GM18951 (cell line): ENCODE measurements around the gene GCN1.

ENCODE experiments used
- POLR2A ChIP-seq: IDR thresholded peaks from 4 replicates; pipeline ENCODE4 v1.6.1; 2011; ENCODE audit warnings: mild to moderate bottlenecking; ENCODE audit not compliant: insufficient read length, insufficient read depth; ENCODE audit errors: extremely low read depth
- in situ Hi-C: fragments of 300-500 bp; cut with MboI; formaldehyde crosslinking; loops from one replicate; pipeline ENCODE4 v1.12.0; 2022; ENCODE audit warnings: low sequenced_read_pairs, mixed read lengths, inconsistent platforms; ENCODE audit not compliant: unreplicated experiment

GCN1 gene

DNA sequence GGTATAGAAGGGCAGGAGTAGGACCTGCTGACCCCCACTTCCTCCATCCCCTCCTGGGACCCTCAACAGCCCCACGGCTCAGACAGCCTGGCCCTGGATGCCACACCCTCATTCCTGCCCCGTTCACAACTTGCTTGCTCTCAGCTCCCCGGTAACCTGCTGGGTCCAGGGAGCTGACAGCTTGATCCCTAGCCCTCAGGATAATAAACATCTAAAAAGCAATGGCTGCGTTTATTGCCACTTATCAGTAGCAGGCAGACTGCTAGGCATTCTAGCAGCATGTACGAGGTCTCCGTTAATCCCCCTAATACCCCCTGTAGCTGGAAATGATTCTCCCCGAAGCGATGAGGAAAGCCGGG, 30.7 kb upstream of the GCN1 start:
- TF ChIP-seq POLR2A = no peak
- in situ Hi-C loops = no loop called here

DNA sequence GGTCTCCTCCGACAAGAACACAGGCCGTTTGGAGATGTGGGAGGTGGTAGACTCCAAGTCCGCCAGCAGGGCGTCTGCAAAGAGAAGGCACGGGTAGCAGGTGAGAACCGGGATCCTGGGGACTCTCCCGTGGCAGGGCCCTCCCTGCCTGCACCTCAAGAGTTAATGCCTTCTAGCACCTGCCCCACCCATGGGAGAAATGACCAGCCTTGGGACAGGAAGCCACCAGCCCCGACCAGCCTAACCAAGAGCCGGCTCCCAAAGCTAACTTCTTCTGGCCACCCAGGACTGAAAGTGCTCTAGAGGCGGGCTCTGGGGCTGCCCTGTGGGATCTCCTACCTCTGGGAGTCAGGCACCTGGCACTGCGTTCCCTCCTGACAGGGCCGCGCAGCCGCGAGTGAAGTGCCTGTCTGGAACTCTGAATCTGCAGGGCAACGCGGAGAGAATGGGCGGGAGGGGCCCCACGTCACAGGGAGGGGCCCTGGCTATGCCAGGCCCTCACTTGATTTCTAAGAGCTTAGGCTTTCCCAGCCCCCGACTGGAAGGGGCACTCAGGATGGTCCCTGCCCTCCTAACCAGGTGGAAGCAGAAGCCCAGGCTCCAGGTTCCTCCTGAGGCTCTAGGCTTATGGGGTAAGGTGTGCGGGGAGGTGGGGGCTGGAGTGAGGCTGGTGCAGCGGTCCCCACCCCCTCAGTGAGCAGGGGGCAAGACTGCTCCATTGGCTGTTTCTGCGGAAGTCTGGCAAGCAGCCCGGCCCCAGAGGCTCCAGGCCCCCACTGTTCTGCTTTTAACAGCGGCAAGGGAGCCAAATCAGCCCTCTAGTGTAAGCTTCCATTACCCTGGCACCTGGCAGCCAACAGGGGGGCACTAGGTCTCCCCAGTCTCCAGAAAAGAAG, 30.0 kb upstream of the GCN1 start:
- in situ Hi-C loops = no loop called here
- peak; percentile 42 for TF ChIP-seq POLR2A

DNA sequence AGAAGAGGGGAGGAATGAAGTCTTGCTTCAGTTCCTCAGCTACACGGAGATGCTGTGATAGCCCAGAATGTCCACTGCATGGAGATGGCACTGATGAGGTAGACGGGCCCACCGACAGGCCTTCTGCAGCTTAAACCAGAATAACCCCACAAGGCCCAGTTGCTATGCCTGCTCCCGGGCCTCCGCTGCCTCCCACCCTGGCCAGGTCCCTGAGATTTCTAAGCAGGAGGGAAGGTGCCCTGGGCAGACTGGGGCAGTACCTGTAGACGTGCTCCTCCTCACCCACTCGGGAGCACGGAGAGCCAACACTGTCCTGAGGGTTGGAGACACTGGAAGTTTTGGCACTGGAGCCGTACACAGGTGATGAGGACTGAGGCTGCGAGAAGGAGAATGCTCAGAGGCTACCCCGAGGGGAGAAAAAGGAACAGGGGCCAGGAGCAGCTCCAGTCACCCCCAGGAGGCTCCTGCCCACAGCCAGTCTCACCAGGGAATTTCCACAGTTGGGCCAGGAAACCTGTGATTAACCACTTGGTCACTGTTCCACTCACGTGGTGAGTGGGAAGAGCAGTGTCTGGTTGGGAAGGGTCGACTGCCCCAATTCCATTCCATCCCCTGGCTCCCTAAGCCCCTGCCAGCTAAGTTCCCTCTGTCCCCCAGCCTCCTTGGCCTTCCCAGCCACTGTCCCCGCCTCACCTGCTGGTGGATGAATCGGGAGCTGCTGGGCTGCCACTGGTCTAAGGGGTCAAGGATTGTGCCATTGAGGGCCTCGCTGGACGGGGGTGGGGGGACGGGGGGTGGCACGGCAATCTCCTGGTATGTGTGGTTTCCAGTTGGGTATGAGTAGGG, 29.2 kb upstream of the GCN1 start:
- TF ChIP-seq POLR2A = no peak
- in situ Hi-C loops = no loop called here

DNA sequence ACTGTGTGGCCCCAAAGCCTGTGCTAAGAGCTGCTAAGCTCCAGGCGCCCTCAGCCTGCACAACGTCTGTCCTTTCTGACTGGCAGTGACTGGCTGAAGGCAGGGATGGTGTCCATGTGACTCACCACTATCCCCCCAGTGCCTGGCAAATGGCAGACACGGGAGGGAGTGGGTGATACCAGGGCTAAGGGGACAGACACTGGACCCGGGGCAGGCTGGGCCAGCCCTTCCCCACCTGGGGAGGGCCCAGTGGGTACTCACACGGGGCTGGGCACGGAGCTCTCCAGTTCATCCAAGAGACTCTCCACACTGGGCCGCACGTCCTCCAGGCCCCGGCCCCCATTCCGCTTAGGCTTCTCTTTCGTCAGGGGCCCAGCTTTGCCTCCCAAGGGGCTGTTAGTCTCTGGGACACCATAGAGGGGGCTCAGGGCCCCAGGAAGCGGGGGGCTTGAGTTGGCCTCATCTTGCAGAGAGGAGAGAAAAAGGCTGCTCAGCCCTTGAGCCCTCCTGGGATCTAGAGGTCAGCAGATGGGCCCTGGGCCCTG, 27.8 kb upstream of the GCN1 start:
- TF ChIP-seq POLR2A = no peak
- in situ Hi-C loops = no loop called here

DNA sequence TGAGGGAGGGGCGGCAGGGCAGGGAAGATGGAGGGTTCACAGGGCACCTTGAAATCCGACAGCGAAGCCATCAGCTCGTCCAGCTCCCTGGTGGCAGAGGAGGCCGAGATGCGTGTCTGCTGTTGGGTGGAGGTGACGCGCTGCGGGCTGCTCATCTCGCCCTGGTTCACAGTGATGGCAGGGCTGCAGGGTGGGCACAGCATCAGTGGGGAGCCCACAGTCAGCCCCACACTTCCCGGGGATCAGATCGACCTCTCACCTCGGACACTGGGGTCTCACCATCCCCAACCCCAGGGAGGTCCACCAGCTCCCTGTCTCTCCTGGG, 27.0 kb upstream of the GCN1 start:
- in situ Hi-C loops = no loop called here

DNA sequence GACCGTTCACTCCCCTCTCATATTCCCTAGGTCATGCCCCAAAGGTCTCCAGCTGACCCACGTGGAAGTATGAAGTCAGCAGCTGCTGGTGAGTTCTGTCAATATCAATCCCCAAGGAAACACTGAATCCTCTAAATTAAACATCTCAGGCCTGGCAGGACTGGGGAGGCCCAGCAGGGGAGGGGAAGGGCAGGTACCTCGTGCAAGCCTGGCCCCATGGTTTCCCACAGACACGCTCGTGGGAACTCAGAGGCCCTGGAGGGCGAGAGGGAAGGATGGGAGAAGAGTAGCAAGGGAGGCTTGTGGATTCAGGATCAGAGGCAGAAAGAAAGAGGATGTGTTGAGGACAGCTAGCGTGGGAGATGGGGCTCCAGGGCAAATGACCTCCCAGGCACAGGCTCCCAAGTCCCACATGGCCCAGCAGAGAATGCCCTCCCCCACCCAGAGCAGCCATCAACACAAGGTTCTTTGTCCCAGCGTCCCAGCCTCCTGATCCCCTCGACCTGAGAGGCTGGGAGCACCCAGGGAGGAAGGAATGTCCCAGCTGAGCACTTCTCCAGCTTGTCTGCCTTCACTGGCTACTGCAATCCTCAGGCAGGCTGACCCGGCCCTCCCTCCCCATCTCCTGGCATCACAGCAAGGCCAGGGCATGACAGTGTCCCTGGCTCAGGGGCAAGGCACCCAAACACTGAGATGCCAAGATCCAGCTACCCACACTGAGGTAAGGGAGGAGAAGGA, 26.5 kb upstream of the GCN1 start:
- TF ChIP-seq POLR2A = no peak
- in situ Hi-C loops = no loop called here

More for the DNA sequence above, 27.0 kb upstream of the GCN1 start:
- no peak for TF ChIP-seq POLR2A

DNA sequence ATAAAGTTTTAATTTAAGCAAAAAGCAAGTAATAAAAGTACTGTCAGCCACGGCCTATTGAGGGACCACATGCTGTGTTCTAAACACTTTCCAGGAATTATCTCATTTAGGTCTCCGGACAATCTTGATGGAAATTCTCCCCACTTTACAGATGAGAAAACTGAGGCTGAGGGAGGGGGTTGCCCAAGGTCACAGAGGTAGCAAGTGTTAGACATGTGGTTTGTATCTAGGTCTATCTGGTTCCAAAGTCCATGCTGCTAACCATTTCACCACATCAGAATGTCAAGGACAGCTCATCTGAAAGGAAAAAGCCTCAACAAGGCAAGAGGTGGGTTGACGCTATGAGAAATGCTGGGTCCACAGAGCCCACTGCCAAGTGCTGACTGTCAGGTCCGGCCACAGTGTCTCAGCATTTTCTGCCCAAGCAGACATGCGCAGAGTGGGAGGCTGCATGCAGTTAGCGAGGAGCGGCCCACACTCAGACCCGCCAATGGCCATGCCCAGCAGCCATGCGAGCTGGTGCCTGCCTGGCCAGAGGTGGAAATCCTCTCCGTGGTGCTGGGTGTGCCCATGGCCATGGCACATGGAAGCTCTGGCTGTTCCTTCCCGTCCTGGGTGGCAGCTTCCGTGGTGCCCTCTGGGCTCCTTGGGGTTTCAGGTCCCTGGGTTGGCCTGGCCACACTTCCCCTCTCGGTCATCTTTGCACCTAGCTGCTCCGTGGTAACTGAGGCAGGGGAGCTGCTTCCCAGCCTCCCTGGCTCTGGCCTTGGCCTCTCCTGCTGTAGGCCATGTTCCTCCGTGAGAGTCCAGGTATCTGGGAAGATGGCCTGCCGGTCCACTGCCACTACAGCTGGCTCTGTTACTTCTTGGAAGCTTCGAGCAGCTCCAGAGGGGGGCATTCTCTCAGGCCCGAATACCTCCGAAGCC, 24.4 kb upstream of the GCN1 start:
- in situ Hi-C loops = no loop called here
- no peak for TF ChIP-seq POLR2A

DNA sequence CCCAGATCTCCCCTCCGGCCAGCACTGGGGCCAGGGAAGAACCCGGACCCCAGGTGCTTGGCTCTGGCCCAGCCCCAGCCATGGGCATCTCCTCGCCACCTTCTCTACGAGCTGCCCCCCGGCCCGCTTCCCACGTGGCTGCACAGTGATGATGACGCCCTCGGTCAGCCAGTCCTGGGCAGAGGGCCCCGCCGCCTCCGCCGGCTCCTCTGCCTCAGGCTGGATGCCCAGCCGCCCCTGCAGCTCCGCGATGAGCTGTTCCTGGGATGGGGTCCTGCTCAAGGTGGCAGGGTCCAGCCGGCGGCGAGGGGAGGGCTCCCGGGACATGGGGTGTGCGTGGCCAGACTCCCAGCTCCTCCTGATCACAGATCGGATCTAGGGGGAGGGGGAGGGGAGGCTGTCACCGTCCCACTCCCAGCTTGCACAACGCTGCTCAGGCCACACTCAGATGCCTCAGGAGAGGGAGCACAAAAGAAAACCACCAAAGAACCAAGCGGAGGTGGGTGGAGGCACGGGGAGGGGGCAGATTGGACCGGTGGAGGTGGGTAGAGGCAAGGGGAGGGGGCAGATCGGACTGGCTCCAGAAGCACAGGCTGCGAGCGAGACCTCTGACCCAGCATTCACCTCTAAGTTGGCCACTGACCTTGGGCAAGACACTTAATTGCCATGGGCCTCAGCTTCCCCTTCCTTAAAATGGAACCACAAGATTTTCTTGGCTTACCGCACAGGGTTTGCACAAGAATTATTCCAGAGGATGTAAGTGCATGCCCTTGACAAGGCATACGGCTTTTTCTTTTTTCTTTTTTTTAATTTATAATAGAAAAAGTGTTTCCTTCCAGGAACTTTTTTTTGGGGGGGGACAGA, 22.5 kb upstream of the GCN1 start:
- in situ Hi-C loops = no loop called here
- TF ChIP-seq POLR2A = no peak

DNA sequence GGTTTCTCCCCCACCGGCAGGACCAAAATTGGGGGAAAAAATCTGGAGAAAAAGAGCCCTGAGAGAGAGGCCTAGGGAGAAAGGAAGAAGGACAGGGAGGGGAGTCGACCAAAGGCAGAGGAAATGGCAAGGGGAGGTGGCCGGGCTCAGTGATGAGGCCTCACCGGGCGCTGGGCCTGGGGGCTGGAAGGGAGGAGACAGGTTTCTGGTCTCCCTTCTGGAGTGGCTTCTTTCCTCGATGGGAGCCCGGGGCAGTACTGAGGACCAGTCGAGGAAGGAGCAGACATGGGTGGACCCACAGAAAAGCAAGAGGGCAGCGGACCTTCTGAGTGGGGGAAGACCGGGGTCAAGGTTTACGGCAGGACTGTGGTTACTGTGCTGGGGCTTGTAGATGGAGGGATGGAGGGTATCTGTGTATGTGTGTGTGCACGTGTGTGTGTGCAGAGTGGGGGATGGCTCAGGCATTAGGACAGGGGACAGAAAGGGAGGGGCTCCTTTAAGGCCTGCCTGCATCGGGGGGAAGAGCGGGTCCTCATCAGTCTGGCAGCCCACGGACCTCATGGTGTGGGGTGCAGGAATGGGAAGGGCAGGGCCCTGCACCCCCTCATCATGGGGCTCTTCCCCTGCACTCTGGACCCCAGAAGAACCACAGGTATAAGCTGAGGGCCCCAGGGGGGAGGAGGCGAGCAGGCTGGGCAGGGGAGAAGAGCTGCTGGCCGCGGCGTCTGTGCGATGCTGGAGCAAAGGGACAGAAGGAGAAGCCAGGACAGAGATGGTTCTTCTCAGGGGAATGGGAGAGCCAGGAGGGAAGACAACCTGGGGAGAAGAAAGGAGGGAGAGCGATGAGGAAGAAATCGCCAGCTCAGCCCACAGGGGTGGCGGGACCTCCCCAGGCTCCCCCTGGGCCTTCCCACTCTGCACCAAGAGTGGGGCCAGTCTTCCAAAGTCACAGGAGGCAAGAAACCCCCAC, 21.5 kb upstream of the GCN1 start:
- in situ Hi-C loops = no loop called here

DNA sequence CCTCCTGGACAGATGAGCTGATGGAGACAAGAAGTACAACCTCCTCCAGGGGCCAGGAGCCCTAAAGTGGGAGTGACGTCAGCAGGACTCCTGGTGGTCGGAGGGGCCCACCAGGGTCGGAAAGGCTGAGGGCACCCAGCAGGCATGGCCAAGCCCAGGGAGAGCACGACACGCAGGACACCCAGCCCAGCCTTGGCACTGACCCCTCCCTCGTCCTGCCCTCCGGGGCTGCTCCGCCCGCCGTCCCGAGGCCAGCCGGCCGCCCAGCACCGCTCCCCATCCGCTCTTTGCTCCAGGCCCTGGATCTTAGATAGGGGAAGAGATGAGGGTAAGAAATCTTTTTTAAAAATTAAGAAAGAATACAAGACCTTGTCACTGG, 20.8 kb upstream of the GCN1 start:
- no peak for TF ChIP-seq POLR2A
- in situ Hi-C loops = no loop called here

More for the DNA sequence above, 21.5 kb upstream of the GCN1 start:
- no peak for TF ChIP-seq POLR2A
